K562 (cell line): ENCODE results near the gene ERGIC1. TPM values are rescaled to one million over a fixed set of nuclear protein-coding genes. Genes with fewer than 3 reads are reported as not detected.

ENCODE experiments used
- BCL6 ChIP-seq: fragments of 250-450 bp; sonication (Bioruptor Pico); IDR thresholded peaks from 2 replicates; pipeline ENCODE4 v1.4.0; 2020
- CC2D1A ChIP-seq: fragments of 450-650 bp; IDR thresholded peaks from 2 replicates; pipeline ENCODE4 v1.6.1; 2017; ENCODE audit warnings: mild to moderate bottlenecking
- HEY1 ChIP-seq: fragments of 250-450 bp; sonication (Bioruptor Pico); IDR thresholded peaks from 2 replicates; pipeline ENCODE4 v1.5.0; 2020; ENCODE audit warnings: mild to moderate bottlenecking, moderate library complexity, borderline replicate concordance
- MCM7 ChIP-seq, 2 experiments: fragments of 450-650 bp; IDR thresholded peaks; 2 replicates each; pipeline ENCODE4 v1.6.1; 2016 to 2018
- NFRKB ChIP-seq: fragments of 450-650 bp; IDR thresholded peaks from 2 replicates; pipeline ENCODE4 v1.6.1; 2016; ENCODE audit warnings: low read depth
- POLR3G ChIP-seq: IDR thresholded peaks from 2 replicates; pipeline ENCODE4 v1.6.1; 2011; ENCODE audit not compliant: insufficient read length, insufficient replicate concordance; ENCODE audit errors: extremely low read depth
- PYGO2 ChIP-seq: fragments of 450-650 bp; IDR thresholded peaks from 2 replicates; pipeline ENCODE4 v1.6.1; 2016; ENCODE audit warnings: mild to moderate bottlenecking, missing genetic modification characterization, moderate library complexity, missing compliant biosample characterization
- RBM15 ChIP-seq: fragments of 200-400 bp; formaldehyde crosslinking; IDR thresholded peaks from 2 replicates; pipeline ENCODE4 v1.6.1; 2018; ENCODE audit warnings: mild to moderate bottlenecking, low read length, moderate library complexity; ENCODE audit not compliant: insufficient read depth
- RUNX1 ChIP-seq: sonication (generic); IDR thresholded peaks from 2 replicates; pipeline ENCODE4 v1.6.1; 2016; ENCODE audit warnings: antibody characterized with exemption, low read depth
- SMARCE1 ChIP-seq: fragments of 450-650 bp; IDR thresholded peaks from 2 replicates; pipeline ENCODE4 v1.7.1; 2016; ENCODE audit warnings: mild to moderate bottlenecking
- SREBF2 ChIP-seq: sonication (generic); formaldehyde crosslinking; IDR thresholded peaks from 2 replicates; pipeline ENCODE4 v1.4.0; 2020; ENCODE audit warnings: mild to moderate bottlenecking, missing genetic modification reagents
- TCFL5 ChIP-seq: fragments of 250-450 bp; sonication (Bioruptor Pico); conservative IDR thresholded peaks from 2 replicates; pipeline ENCODE4 v1.6.1; 2021; ENCODE audit warnings: mild to moderate bottlenecking, moderate library complexity, matching md5 sums
- XRCC5 ChIP-seq: fragments of 200-400 bp; formaldehyde crosslinking; IDR thresholded peaks from 2 replicates; pipeline ENCODE4 v1.6.1; 2017; ENCODE audit warnings: low read depth, mild to moderate bottlenecking, low read length
- ZKSCAN1 ChIP-seq: fragments of 150-350 bp; IDR thresholded peaks from 2 replicates; pipeline ENCODE4 v1.6.1; 2016; ENCODE audit warnings: low read depth, low read length
- ZNF384 ChIP-seq: IDR thresholded peaks from 2 replicates; pipeline ENCODE4 v1.6.1; 2012; ENCODE audit warnings: low read depth, low read length, improper control_type of control experiment
- ZNF444 ChIP-seq: fragments of 250-450 bp; sonication (Bioruptor Pico); IDR thresholded peaks from 2 replicates; pipeline ENCODE4 v1.4.0; 2020; ENCODE audit warnings: mild to moderate bottlenecking, moderate library complexity
- ZNF695 ChIP-seq: fragments of 450-650 bp; formaldehyde crosslinking; IDR thresholded peaks from 2 replicates; pipeline ENCODE4 v1.4.0; 2020; ENCODE audit warnings: mild to moderate bottlenecking, moderate library complexity
- ZNF717 ChIP-seq: fragments of 250-450 bp; sonication (Bioruptor Pico); IDR thresholded peaks from 2 replicates; pipeline ENCODE4 v1.5.0; 2021
- polyA plus RNA-seq, 8 experiments: library from polyadenylated mRNA; depleted of rRNA in 4 of 8; stranded (reverse) in 5 of 8; unstranded in 3 of 8; fragments of >200 nt; fragmentation: Nextera tagmentation in 2 of 8; fragmentation: Illumina TruSeq in 1 of 8; extraction: Ambion mirVana in 2 of 8; extraction: Trizol in 1 of 8; gene quantifications; 2 replicates each; pipeline versions ENCODE4 v1.2.1 to v1.2.3, GENCODE V29; 2011 to 2014; ENCODE audit warnings: inconsistent platforms in 1 of 8, missing spikeins in 1 of 8
- total RNA-seq, 7 experiments: library from RNA; depleted of rRNA in 6 of 7; stranded (reverse); fragments of >200 nt in 6 of 7; fragmentation: Illumina TruSeq in 2 of 7; extraction: Trizol in 2 of 7; gene quantifications; 2 replicates each; pipeline versions ENCODE4 v1.2.1 to v1.2.3, GENCODE V29; 2011 to 2021; ENCODE audit warnings: low replicate concordance in 1 of 7
- TF ChIP-seq, protein P1 (sequence below), 2 experiments: IDR thresholded peaks; 2 replicates each; pipeline ENCODE4 v1.6.1; 2012; ENCODE audit warnings: improper control_type of control experiment in 2 of 2, low read depth in 2 of 2, low read length in 2 of 2, borderline replicate concordance in 1 of 2
- TF ChIP-seq, protein P2 (sequence below): fragments of 250-450 bp; sonication (Bioruptor Pico); IDR thresholded peaks from 2 replicates; pipeline ENCODE4 v1.8.0; 2022; ENCODE audit warnings: moderate library complexity, mild to moderate bottlenecking, inconsistent platforms
- TF ChIP-seq, protein P3 (sequence below): fragments of 250-450 bp; sonication (Bioruptor Pico); IDR thresholded peaks from 2 replicates; pipeline ENCODE4 v1.5.0; 2022; ENCODE audit warnings: mild to moderate bottlenecking

ERGIC1 gene
- total and polyA plus RNA-seq, 9 of the 15 experiments (the other 6 are each of a cell fraction or from before 2014, with no cell fraction given): 5.5 to 68.4 (median 36.4) TPM

GRCh38 chr5:172806897-172807672 is 27.0 kb upstream of the ERGIC1 start (continued):
- TF ChIP-seq ZKSCAN1: no peak
- TF ChIP-seq, protein P1, sequence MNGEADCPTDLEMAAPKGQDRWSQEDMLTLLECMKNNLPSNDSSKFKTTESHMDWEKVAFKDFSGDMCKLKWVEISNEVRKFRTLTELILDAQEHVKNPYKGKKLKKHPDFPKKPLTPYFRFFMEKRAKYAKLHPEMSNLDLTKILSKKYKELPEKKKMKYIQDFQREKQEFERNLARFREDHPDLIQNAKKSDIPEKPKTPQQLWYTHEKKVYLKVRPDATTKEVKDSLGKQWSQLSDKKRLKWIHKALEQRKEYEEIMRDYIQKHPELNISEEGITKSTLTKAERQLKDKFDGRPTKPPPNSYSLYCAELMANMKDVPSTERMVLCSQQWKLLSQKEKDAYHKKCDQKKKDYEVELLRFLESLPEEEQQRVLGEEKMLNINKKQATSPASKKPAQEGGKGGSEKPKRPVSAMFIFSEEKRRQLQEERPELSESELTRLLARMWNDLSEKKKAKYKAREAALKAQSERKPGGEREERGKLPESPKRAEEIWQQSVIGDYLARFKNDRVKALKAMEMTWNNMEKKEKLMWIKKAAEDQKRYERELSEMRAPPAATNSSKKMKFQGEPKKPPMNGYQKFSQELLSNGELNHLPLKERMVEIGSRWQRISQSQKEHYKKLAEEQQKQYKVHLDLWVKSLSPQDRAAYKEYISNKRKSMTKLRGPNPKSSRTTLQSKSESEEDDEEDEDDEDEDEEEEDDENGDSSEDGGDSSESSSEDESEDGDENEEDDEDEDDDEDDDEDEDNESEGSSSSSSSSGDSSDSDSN (IDR thresholded peaks at IDR 0.05; ENCODE audit: borderline replicate concordance in 1 of 2, low read depth in 2 of 2, low read length in 2 of 2): no peak
- no peak; the same call in 1 of the 2 replicates for TF ChIP-seq ZNF695 (CRISPR knock-in tag)
- no peak for TF ChIP-seq PYGO2
- TF ChIP-seq, protein P2, sequence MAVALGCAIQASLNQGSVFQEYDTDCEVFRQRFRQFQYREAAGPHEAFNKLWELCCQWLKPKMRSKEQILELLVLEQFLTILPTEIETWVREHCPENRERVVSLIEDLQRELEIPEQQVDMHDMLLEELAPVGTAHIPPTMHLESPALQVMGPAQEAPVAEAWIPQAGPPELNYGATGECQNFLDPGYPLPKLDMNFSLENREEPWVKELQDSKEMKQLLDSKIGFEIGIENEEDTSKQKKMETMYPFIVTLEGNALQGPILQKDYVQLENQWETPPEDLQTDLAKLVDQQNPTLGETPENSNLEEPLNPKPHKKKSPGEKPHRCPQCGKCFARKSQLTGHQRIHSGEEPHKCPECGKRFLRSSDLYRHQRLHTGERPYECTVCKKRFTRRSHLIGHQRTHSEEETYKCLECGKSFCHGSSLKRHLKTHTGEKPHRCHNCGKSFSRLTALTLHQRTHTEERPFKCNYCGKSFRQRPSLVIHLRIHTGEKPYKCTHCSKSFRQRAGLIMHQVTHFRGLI (CRISPR knock-in tag): peak; percentile 42; the same call in 1 of the 2 replicates
- TF ChIP-seq MCM7 (IDR thresholded peaks at IDR 0.05): no peak
- no peak for TF ChIP-seq ZNF717 (CRISPR knock-in tag)
- peak; percentile 88; the same call in 1 of the 2 replicates for TF ChIP-seq NFRKB
- no peak for TF ChIP-seq BCL6 (CRISPR knock-in tag)
- TF ChIP-seq SREBF2 (CRISPR knock-in tag): no peak
- TF ChIP-seq, protein P3, sequence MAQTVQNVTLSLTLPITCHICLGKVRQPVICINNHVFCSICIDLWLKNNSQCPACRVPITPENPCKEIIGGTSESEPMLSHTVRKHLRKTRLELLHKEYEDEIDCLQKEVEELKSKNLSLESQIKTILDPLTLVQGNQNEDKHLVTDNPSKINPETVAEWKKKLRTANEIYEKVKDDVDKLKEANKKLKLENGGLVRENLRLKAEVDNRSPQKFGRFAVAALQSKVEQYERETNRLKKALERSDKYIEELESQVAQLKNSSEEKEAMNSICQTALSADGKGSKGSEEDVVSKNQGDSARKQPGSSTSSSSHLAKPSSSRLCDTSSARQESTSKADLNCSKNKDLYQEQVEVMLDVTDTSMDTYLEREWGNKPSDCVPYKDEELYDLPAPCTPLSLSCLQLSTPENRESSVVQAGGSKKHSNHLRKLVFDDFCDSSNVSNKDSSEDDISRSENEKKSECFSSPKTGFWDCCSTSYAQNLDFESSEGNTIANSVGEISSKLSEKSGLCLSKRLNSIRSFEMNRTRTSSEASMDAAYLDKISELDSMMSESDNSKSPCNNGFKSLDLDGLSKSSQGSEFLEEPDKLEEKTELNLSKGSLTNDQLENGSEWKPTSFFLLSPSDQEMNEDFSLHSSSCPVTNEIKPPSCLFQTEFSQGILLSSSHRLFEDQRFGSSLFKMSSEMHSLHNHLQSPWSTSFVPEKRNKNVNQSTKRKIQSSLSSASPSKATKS (CRISPR knock-in tag): no peak
- TF ChIP-seq RBM15: no peak
- no peak for TF ChIP-seq POLR3G
- TF ChIP-seq HEY1 (CRISPR knock-in tag): no peak
- TF ChIP-seq ZNF384: peak; percentile 21; the same call in 1 of the 2 replicates
- TF ChIP-seq XRCC5: no peak
- TF ChIP-seq SMARCE1: peak; percentile 46; the same call in 1 of the 2 replicates
- no peak for TF ChIP-seq ZNF444 (CRISPR knock-in tag)
- no peak for TF ChIP-seq TCFL5 (CRISPR knock-in tag)
- TF ChIP-seq RUNX1: no peak
- TF ChIP-seq CC2D1A: no peak
